Kidney (tissue), 14 donors: ENCODE results near the gene TSPAN12. TPM values are rescaled to one million over a fixed set of nuclear protein-coding genes. Genes with fewer than 3 reads are reported as not detected.

Experiments
- DNase-seq, 5 donors: peaks; one replicate each; pipeline ENCODE4 v3.0.0-alpha.2; 2013 to 2020
- FAIRE-seq: peaks from 2 replicates; lab custom pipeline; 2012; peaks lifted over from hg19 to GRCh38; lab: Jason Lieb, UNC
- H3K27ac ChIP-seq, 2 donors: one replicate each; pipeline ENCODE4 v1.7.0; 2013; ENCODE audit warnings: low read depth in 2 of 2, low read length in 2 of 2, inconsistent platforms in 1 of 2
- H3K27me3 ChIP-seq: one replicate; pipeline ENCODE4 v1.7.1; 2013; ENCODE audit warnings: low read length, inconsistent platforms; ENCODE audit not compliant: control insufficient read depth, insufficient read depth
- H3K36me3 ChIP-seq, 3 donors: one replicate each; pipeline versions ENCODE4 v1.7.0 to v1.7.1; 2013; ENCODE audit warnings: low read length in 3 of 3, control low read depth in 1 of 3, inconsistent platforms in 1 of 3; ENCODE audit not compliant: insufficient read depth in 3 of 3, control insufficient read depth in 2 of 3
- H3K4me1 ChIP-seq, 3 donors: one replicate each; pipeline versions ENCODE4 v1.7.0 to v1.7.1; 2013; ENCODE audit warnings: low read length in 3 of 3, inconsistent platforms in 1 of 3, low read depth in 1 of 3; ENCODE audit not compliant: control insufficient read depth in 2 of 3, insufficient read depth in 2 of 3
- H3K4me3 ChIP-seq, 3 donors: one replicate each; pipeline versions ENCODE4 v1.7.0 to v1.8.1; 2013; ENCODE audit warnings: low read length in 3 of 3, control low read depth in 1 of 3, inconsistent platforms in 1 of 3
- H3K9ac ChIP-seq, 3 donors: one replicate each; pipeline versions ENCODE4 v1.7.0 to v1.7.1; 2013; ENCODE audit warnings: low read length in 3 of 3, control low read depth in 1 of 3, inconsistent platforms in 1 of 3
- H3K9me3 ChIP-seq, 3 donors: one replicate each; pipeline versions ENCODE4 v1.7.0 to v1.7.1; 2013; ENCODE audit warnings: low read length in 3 of 3, control low read depth in 1 of 3, inconsistent platforms in 1 of 3; ENCODE audit not compliant: control insufficient read depth in 2 of 3, insufficient read depth in 1 of 3
- CTCF ChIP-seq: IDR thresholded peaks from 3 replicates; pipeline ENCODE4 v1.5.1; 2012; ENCODE audit warnings: mild to moderate bottlenecking, moderate library complexity, borderline replicate concordance; ENCODE audit not compliant: insufficient read depth; ENCODE audit errors: extremely low read depth
- intact Hi-C: fragments of 100-400 bp; cut with DNase I; formaldehyde crosslinking; loops from one replicate; pipeline ENCODE4 v1.11.1; 2022
- polyA plus RNA-seq: library from polyadenylated mRNA; stranded (reverse); fragments of 350-450 nt; fragmentation: Illumina TruSeq; extraction: RNeasy Lipid Tissue Mini Kit (QIAGEN cat#74804); gene quantifications from one replicate; pipeline ENCODE4 v1.2.3, GENCODE V29; 2014; ENCODE audit warnings: low read depth, low replicate concordance; ENCODE audit not compliant: insufficient read depth
- total RNA-seq: library from RNA; stranded (reverse); fragmentation: NEBNext Ultra II Directional; extraction: Animal tissue kit (Norgen Biotek cat#: 25700); gene quantifications from one replicate; pipeline ENCODE4 v1.2.1, GENCODE V29; 2021
- donor health status: control.
- donor health status: control.
- donor health status: control.
- donor health status: control.
- donor health status: control.
- donor health status: DM: yes; HTN: yes; CAD: no.
- donor health status: Normal renal cell carcinoma (clear cell type).

The TSPAN12 gene
- total and polyA plus RNA-seq, 2 donors from 2014 or later: 44.2 to 76.5 TPM

GRCh38 chr7:120819861-120820260, 38.1 kb downstream of the TSPAN12 start:
- H3K9ac ChIP-seq: no peak overlapping the region
- H3K4me3 ChIP-seq: no peak overlapping the region
- H3K9me3 ChIP-seq: no peaks in the 10 kb centered on the region
- no peaks in the 10 kb centered on the region for H3K4me1 ChIP-seq
- TF ChIP-seq CTCF: no peak
- H3K27me3 ChIP-seq: no peaks in the 10 kb centered on the region
- FAIRE-seq (no peak), DNase-seq (no peak)
- intact Hi-C loops: no loop called here
- H3K27ac ChIP-seq: no peak overlapping the region
- no peaks in the 10 kb centered on the region for H3K36me3 ChIP-seq

GRCh38 chr7:120817851-120818250, 40.1 kb downstream of the TSPAN12 start:
- Histone ChIP-seq H3K27me3 (no peaks in the 10 kb centered on the region), H3K36me3 (no peaks in the 10 kb centered on the region), H3K9ac (no peak overlapping the region), H3K4me1 (no peaks in the 10 kb centered on the region), H3K4me3 (no peak overlapping the region), H3K27ac (no peak overlapping the region), H3K9me3 (no peaks in the 10 kb centered on the region)
- no peak for TF ChIP-seq CTCF
- intact Hi-C loops: no loop called here
- no peak for DNase-seq
- FAIRE-seq: no peak

- no peaks in the 10 kb centered on the region for H3K4me1 ChIP-seq
- FAIRE-seq (no peak), DNase-seq (no peak)
- no peak for TF ChIP-seq CTCF
- no peak overlapping the region for H3K4me3 ChIP-seq
- no peaks in the 10 kb centered on the region for H3K27me3 ChIP-seq
- H3K9me3 ChIP-seq: no peaks in the 10 kb centered on the region
- no peak overlapping the region for H3K9ac ChIP-seq
- no peak overlapping the region for H3K27ac ChIP-seq
- intact Hi-C loops: no loop called here
- no peaks in the 10 kb centered on the region for H3K36me3 ChIP-seq
Measured at GRCh38 chr7:120814253-120814939, 43.5 kb downstream of the TSPAN12 start.
